Activated CD4-positive, alpha-beta T cell treated with anti-CD3 and anti-CD28 coated beads, Interleukin-2, amount 50 U/mL, for 24 hours (primary cell): ENCODE results near the gene SPATA31C2.
"Not testable (repeated sequence)": the region's sequence is repeated elsewhere in the genome, so short reads cannot be mapped to it uniquely, and the experiment has no call there.

Experiments
- DNase-seq, 2 donors: peaks; one replicate each; pipeline ENCODE4 v3.0.0-alpha.2; 2020; ENCODE audit warnings: low read depth in 1 of 2, low spot score in 1 of 2

SPATA31C2 gene

GRCh38 chr9:88138375-88138774 is at the start of gene SPATA31C2:
Gene SPATA31C2 (minus strand): TSS chr9:88138475. CDS start chr9:88138446, 29 bp downstream.
- DNase-seq = not testable (repeated sequence)

DNA sequence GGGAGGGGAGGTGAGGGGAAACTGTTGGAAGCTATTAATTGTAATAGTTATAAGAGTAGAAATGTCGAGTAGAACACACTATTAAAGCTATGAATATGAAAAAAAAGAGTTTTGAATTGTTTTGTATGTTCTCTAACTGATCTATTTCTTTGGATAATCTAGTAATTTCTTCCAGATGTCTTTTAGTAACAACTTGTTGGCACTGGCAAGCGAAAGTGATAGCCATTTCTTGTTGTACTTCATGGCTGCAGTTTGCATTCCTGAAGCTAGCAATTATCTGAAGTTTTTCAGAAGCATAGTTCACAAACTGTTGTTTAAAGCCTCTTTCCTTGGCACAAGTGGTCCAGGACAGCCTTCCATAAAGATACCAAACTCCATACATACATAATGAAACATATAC is 49.4 kb upstream of the SPATA31C2 start:
- no peak for DNase-seq

- no peak for DNase-seq
Measured at GRCh38 chr9:88186495-88187110, 48.3 kb upstream of the SPATA31C2 start.

- DNase-seq = no peak
Measured at GRCh38 chr9:88184976-88185375, 46.7 kb upstream of the SPATA31C2 start.

DNA sequence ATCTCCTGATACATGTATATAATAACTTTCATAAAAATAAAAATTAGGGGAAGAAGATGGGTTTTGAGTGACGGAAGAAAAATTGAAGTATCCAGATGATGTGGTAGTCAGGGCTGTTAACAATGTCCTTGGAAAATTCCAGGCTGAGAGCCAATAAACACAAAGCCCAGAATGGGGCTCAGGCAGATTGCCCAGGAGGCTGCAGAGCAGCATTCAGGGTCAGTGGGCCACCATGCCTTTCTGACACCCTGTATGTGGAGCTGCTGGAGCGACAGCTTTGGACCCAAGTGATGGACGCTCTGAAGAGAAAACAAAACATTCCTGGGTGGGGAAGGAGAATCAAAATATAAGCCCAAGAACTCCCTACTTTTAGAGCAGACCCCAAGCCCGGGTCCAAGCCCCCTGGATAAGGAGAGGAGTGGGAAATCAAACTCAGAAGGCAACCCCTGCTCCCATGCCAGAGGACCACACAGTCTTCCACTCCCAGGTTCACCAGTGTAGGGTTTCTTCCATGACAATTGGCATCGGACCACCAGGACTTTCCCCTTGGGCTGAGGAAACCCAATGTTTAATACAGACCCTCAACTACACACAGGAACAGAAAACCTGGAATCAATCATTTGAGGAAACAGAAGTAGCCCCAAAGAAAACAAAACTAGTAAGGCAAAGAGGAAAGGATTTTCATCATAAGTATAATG is 45.7 kb upstream of the SPATA31C2 start:
- DNase-seq = no peak

DNA sequence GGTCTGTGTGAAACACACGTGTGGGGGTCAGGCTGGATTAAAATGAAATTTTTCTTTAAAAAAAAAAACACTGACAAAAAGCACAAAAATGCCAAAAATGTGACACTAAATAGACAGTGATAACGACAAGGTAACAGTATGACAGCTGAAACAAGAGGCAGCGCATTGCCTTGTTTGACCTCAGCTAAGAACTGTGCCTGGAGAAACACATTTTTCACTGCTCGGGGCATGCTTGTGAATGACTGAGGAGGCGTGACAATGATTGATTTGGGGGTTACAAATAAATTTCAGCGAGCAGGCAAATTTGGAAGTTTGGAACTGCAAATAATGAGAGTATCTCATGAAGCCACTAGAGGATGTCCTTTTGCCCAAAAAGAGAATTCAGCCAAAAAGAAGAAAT is 44.2 kb upstream of the SPATA31C2 start:
- DNase-seq = no peak

GRCh38 chr9:88180081-88180765 is 41.9 kb upstream of the SPATA31C2 start:
- no peak for DNase-seq

DNA sequence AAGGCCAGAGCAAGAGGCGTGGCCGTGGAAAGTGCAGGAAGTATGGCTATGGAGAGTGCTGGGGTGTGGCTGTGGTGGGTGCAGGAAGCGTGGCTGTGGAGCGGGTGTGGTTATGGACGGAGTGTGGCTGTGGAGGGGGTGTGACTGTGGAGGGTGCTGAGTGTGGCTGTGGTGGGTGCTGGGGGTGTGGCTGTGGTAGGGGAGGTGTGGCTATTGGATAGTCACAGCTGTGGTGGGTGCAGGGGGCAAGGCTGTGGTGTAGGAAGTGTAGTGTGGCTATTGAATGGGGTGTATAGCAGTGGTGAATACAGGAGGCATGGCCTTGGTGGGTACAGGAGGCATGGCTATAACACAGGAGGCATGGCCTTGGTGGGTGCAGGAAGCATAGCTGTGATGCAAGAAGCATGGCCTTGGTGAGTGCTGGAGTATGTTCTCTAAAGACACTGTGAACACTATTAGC is 40.8 kb upstream of the SPATA31C2 start:
- no peak for DNase-seq

DNA sequence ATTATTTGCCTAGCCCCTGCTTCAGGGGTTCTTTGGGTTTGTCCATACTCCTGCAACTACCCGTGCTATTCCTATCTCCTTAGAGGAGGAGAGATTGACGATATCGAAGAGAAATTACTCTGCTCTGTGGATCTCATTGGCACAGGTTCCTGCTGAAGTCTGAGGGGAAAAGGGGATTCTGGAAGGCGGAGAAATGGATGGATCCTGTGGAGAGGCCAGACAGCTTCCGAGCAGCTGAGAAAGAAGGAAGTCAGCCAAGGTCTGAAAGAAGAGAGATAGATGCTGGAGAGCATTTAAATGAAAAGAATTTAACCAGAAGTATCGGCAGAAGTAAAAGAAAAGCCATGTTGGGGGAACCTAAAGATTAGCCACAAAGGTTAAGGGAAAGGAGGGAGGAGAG is 40.4 kb upstream of the SPATA31C2 start:
- no peak for DNase-seq

- no peak for DNase-seq
Measured at GRCh38 chr9:88177371-88177770, 39.1 kb upstream of the SPATA31C2 start.

DNA sequence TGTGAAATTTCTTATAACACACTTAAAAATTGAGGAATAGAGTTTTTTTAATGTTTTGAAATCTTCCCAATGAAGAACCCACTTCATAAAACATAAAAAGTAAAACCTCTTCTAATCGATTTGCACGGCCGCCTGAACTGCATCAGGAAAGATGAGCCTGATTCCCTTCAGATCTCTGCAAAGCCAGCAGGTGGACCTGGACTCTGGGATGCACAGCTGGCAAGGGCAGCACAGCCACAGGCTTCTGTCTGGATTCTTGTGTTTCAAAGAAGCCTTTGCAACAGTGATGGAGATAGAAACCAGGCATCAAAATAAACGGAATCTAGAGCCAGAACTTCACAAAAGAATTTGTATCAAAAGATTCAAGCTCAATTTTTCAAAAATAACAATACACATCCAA is 36.0 kb upstream of the SPATA31C2 start:
- DNase-seq = no peak

GRCh38 chr9:88173378-88173999 is 35.2 kb upstream of the SPATA31C2 start:
- peak in 1 of 2 donors; percentile 49 for DNase-seq

DNA sequence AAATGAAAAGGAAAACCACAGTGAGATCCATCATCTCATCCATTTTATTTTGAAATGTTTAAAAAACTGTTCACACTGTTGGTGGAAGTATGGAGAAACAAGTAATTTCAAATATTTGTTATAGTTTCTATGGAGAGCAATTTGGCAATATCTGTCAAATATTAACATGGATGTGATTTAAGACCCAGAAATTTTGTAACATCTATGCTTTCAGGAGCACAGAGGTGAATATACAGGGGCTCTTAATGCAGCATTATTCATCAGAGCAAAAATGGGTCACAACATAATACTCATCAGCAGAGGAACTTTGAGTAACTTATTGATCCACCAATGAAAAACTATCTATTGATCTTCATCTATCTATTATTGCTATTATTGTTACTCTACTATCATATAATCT is 31.4 kb upstream of the SPATA31C2 start:
- no peak for DNase-seq

GRCh38 chr9:88168564-88168963 is 30.3 kb upstream of the SPATA31C2 start:
- no peak for DNase-seq

GRCh38 chr9:88166660-88167059 is 28.4 kb upstream of the SPATA31C2 start:
- DNase-seq = no peak

DNA sequence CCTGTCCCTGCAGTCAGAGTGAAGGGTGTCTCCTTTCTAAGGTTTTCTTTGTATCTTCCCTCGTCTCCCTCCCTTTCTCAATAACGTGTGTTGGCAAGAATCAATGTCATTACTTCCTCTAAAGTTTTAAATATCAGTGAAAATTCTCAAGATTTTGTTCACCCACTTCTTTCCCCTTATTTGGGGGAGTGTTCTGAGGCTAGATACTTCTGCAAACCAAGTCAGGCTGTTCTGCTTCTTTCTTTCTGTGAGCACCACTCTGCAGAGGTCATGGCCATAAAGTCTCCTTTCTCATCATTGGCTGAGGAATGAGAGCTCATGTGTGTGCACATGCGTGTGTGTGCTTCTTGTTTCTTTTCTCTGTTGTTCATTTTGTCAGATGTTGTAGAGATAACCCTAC is 26.6 kb upstream of the SPATA31C2 start:
- DNase-seq = no peak

- no peak for DNase-seq
Measured at GRCh38 chr9:88161144-88161543, 22.9 kb upstream of the SPATA31C2 start.

GRCh38 chr9:88143957-88144625 is 5.8 kb upstream of the SPATA31C2 start:
- no peak for DNase-seq

DNA sequence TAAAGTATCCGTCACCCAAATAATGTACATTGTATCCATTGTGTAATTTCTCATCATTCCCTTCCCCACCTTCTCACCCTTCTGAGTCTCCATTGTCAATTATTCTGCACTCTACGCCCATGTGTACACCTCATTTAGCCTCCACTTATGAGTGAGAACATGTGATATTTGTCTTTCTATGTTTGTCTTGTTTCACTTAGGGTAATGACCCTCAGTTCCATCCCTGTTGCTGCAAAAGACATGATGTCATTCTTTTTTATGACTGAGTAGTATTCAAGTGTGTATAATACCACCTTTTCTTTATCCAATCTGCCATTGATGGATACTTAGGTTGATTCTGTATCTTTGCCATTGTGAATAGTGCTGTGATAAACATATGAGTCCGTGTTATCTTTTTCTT is 4.9 kb upstream of the SPATA31C2 start:
- no peak for DNase-seq

GRCh38 chr9:88133552-88133951 is 4.7 kb downstream of the SPATA31C2 start:
- DNase-seq = not testable (repeated sequence)

GRCh38 chr9:88129556-88129955 is 8.7 kb downstream of the SPATA31C2 start:
- DNase-seq = not testable (repeated sequence)
